ENCODE data around the gene ARMC10.

DNA sequence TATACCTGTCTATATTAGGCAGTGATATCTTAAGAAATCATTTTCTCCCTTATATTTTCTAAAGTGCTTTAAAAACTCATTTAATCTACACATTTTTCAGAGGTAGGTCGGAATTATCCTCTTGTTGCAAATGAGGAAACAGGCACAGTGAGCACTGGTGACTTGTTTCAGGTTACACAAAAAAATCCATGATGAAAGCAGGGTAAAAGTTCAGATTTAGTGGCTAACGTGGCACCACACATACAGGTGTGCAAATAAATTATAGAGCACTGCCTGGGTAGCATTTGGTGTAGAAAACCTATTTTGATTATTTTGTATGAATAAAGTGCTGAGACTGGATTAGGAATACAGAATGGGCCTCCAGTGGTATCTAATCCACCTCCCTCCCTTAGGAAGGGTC, 26.6 kb downstream of the ARMC10 start:
- TF ChIP-seq, protein P1, sequence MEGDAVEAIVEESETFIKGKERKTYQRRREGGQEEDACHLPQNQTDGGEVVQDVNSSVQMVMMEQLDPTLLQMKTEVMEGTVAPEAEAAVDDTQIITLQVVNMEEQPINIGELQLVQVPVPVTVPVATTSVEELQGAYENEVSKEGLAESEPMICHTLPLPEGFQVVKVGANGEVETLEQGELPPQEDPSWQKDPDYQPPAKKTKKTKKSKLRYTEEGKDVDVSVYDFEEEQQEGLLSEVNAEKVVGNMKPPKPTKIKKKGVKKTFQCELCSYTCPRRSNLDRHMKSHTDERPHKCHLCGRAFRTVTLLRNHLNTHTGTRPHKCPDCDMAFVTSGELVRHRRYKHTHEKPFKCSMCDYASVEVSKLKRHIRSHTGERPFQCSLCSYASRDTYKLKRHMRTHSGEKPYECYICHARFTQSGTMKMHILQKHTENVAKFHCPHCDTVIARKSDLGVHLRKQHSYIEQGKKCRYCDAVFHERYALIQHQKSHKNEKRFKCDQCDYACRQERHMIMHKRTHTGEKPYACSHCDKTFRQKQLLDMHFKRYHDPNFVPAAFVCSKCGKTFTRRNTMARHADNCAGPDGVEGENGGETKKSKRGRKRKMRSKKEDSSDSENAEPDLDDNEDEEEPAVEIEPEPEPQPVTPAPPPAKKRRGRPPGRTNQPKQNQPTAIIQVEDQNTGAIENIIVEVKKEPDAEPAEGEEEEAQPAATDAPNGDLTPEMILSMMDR (conservative IDR thresholded peaks at IDR 0.05) = no peak
- TF ChIP-seq EZH2 (IDR thresholded peaks at IDR 0.05; ENCODE audit: low read depth) = no peak
